ENCODE results near the gene GSTM4. TPM values are rescaled to one million over a fixed set of nuclear protein-coding genes. Genes with fewer than 3 reads are reported as not detected.

The GSTM4 gene
- total and polyA plus RNA-seq, 9 of the 15 experiments (the other 6 are each of a cell fraction or from before 2014, with no cell fraction given): 18.8 to 53.4 (median 38.8) TPM

GRCh38 chr1:109667452-109668122 is 11.7 kb downstream of the GSTM4 start, which contains the start of gene GSTM2 (continued):
- TF ChIP-seq CREB1 (IDR thresholded peaks at IDR 0.05): no peak
- TF ChIP-seq CREB1 (CRISPR knock-in tag; IDR thresholded peaks at IDR 0.05): no peak
- no peak for TF ChIP-seq POLR2AphosphoS5 (IDR thresholded peaks at IDR 0.05; ENCODE audit: control insufficient read depth, insufficient read depth, low read depth, low read length)
- TF ChIP-seq CBX5 (IDR thresholded peaks at IDR 0.05; ENCODE audit: borderline replicate concordance, low read depth): no peak
- TF ChIP-seq POLR2B (IDR thresholded peaks at IDR 0.05; ENCODE audit: low read depth, partially characterized antibody): no peak
- TF ChIP-seq HMBOX1 (IDR thresholded peaks at IDR 0.05): 0 out of 2 replicates have a peak, but pooled peaks have one; percentile 24
- TF ChIP-seq ZNF212 (CRISPR knock-in tag; IDR thresholded peaks at IDR 0.05): no peak
- no peak for TF ChIP-seq NCOA1 (IDR thresholded peaks at IDR 0.05; ENCODE audit: low read depth)
- TF ChIP-seq BCL6 (CRISPR knock-in tag; IDR thresholded peaks at IDR 0.05): no peak
- 0 out of 2 replicates have a peak, but pooled peaks have one; percentile 2 for TF ChIP-seq CREM (IDR thresholded peaks at IDR 0.05; ENCODE audit: low read depth)
- peak; percentile 27 for TF ChIP-seq KDM5B (IDR thresholded peaks at IDR 0.05; ENCODE audit: insufficient replicate concordance, low read depth, low read length)
- no peak for TF ChIP-seq TRIM25 (IDR thresholded peaks at IDR 0.05; ENCODE audit: borderline replicate concordance)
- TF ChIP-seq NCOA4 (IDR thresholded peaks at IDR 0.05; ENCODE audit: partially characterized antibody): no peak
- TF ChIP-seq VEZF1 (CRISPR knock-in tag; IDR thresholded peaks at IDR 0.05): peak; percentile 73

All from K562 (cell line).